HFFc6 (cell line): ENCODE measurements around the gene SKAP1. TPM values are rescaled to one million over a fixed set of nuclear protein-coding genes. Genes with fewer than 3 reads are reported as not detected.

ENCODE experiments used
- DNase-seq: peaks from one replicate; pipeline ENCODE4 v3.0.0-alpha.2; 2018
- H3K27ac Mint-ChIP-seq: 2 replicates; pipeline ENCODE4 v1.8.0; 2020; ENCODE audit warnings: mild to moderate bottlenecking, mixed read lengths
- H3K27me3 Mint-ChIP-seq: 2 replicates; pipeline ENCODE4 v1.8.0; 2021; ENCODE audit warnings: mild to moderate bottlenecking, moderate library complexity, mixed read lengths; ENCODE audit not compliant: insufficient read depth
- H3K36me3 Mint-ChIP-seq: 2 replicates; pipeline ENCODE4 v1.8.0; 2021; ENCODE audit warnings: low read depth, mixed read lengths
- H3K4me1 Mint-ChIP-seq: 2 replicates; pipeline ENCODE4 v1.8.0; 2020; ENCODE audit warnings: low read depth, mixed read lengths
- H3K4me3 Mint-ChIP-seq: 2 replicates; pipeline ENCODE4 v1.8.0; 2020; ENCODE audit warnings: mild to moderate bottlenecking, moderate library complexity, mixed read lengths
- H3K9me3 Mint-ChIP-seq: 2 replicates; pipeline ENCODE4 v1.8.0; 2020; ENCODE audit warnings: mild to moderate bottlenecking, mixed read lengths
- total RNA-seq, 6 experiments: library from RNA; stranded (reverse); fragmentation: NEBNext Ultra II Directional; extraction: Animal tissue kit (Norgen Biotek cat#: 25700); gene quantifications; 2 replicates in 1 of 6; 3 replicates in 5 of 6; pipeline ENCODE4 v1.2.3, GENCODE V29; 2021
- TF ChIP-seq, protein P1 (sequence below): fragments of 200-600 bp; sonication (generic); IDR thresholded peaks from 2 replicates; pipeline ENCODE4 v1.5.0; 2021; ENCODE audit warnings: antibody characterized with exemption, mild to moderate bottlenecking

The SKAP1 gene
- total RNA-seq, 6 experiments from 2014 or later, result not detected

DNA sequence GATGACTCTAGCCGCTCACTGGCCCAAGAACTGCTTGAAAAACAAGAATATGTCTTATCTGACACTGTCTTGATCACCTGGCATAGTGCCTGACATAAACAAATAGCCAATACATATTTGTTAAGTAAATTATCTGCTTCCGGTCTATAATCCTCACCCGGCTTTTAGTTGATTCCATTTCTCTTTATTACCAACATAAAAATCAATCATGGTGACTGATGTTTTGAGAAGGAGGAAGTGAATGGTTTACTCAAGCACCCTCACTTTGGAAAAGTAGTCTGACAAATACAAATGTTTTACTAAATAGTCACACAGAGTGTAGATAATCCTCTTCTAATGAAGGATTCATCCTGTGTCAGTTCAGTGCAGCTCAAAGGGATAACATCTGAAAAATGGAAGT, 47.0 kb downstream of the SKAP1 start:
- TF ChIP-seq, protein P1, sequence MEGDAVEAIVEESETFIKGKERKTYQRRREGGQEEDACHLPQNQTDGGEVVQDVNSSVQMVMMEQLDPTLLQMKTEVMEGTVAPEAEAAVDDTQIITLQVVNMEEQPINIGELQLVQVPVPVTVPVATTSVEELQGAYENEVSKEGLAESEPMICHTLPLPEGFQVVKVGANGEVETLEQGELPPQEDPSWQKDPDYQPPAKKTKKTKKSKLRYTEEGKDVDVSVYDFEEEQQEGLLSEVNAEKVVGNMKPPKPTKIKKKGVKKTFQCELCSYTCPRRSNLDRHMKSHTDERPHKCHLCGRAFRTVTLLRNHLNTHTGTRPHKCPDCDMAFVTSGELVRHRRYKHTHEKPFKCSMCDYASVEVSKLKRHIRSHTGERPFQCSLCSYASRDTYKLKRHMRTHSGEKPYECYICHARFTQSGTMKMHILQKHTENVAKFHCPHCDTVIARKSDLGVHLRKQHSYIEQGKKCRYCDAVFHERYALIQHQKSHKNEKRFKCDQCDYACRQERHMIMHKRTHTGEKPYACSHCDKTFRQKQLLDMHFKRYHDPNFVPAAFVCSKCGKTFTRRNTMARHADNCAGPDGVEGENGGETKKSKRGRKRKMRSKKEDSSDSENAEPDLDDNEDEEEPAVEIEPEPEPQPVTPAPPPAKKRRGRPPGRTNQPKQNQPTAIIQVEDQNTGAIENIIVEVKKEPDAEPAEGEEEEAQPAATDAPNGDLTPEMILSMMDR, result no peak
- Mint-ChIP-seq H3K27ac (no peak overlapping the region), H3K9me3 (no peaks in the 10 kb centered on the region), H3K27me3 (peaks cover 25% of the 10 kb centered on the region), H3K4me3 (no peak overlapping the region), H3K36me3 (no peaks in the 10 kb centered on the region), H3K4me1 (no peaks in the 10 kb centered on the region)
- DNase-seq, result no peak

DNA sequence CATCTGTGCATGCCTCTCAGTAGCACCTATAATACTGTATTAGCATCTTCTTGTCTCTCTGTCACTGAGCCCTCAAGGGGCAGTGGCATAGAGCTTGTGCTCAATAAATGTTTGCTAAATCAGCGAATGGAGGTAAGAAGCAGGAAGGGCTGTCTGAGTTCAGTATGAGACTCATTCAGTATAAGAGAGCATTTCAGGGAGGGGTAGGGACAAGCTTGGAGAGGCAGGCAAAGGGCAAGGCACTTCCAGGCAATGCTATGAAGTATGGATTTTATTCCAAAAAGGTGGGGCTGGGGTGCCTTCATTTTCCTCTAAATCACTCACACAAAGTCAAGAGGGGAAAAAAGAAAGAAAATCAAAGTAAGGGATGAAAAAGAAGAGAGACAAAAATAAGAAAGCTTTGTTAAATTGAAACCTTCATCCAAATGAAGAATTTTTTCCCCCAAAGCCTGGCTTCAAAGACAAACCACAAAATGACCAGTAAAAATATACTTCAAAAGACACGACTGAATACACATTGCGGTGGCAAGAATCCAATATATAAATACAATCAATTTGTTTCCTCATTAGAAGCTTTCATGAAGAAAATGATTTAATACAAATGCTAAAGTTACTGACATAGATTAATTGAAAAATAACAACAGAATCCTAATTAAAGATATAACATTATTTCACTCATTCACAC, 51.2 kb downstream of the SKAP1 start:
- no peak overlapping the region for H3K4me3 Mint-ChIP-seq
- H3K4me1 Mint-ChIP-seq, result no peaks in the 10 kb centered on the region
- TF ChIP-seq, protein P1, result no peak
- no peak overlapping the region for H3K27ac Mint-ChIP-seq
- no peak for DNase-seq
- H3K9me3 Mint-ChIP-seq, result no peaks in the 10 kb centered on the region
- H3K27me3 Mint-ChIP-seq, result peaks cover 19% of the 10 kb centered on the region
- no peaks in the 10 kb centered on the region for H3K36me3 Mint-ChIP-seq

DNA sequence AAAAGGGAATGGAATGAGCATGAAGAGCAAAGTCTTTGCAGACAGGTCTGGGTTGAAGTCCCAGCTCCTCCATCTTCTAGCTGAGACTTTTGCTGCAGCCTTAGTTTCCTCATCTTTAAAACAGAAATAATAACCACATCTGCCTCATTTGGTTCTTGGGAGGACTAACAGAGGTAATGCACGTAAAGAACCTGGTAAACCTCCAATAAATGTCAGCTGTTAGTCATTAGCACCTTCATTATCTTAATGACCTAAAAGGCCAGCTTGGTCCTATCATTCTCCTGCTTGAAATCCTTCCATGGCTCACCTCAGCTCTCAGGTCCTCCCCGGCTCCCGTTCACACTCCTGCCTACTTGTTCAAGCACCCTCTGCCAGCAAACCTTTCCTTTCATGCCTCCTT, 51.8 kb downstream of the SKAP1 start:
- Mint-ChIP-seq H3K27ac (no peak overlapping the region), H3K4me1 (no peaks in the 10 kb centered on the region), H3K27me3 (peaks cover 19% of the 10 kb centered on the region), H3K4me3 (no peak overlapping the region), H3K9me3 (no peaks in the 10 kb centered on the region), H3K36me3 (no peaks in the 10 kb centered on the region)
- no peak for DNase-seq
- TF ChIP-seq, protein P1, result no peak

DNA sequence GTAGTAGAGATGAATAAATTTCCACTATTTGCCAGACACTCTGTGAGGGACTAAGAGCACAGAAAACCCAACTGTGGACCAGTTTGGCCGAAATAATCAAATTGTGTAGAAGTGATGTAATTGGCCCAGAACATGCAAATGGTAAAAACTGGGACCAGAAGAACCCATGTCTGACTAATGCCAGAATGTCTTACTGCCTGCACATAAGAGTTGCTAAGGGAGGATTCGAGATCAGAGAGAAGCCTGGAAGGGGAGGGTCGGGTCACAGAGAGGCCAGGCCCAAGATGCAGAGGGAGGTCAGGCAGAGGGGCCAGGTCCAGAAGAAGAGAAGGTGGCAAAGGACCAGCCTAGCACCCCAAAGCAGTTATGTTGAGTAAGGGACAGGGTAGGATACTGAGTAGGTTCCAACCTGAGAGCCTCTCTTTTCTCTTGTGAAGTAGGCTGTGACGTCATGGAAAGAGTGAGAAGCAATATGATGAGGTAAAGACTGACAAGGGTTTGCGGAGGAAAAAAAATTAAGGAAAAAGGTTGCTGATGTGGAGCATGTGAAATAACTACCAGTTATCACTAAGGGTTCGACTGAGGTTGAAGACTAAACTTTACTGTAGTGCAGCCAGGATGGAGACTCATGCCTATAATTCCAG, 53.2 kb downstream of the SKAP1 start:
- Mint-ChIP-seq H3K27ac (no peak overlapping the region), H3K4me3 (no peak overlapping the region), H3K27me3 (peaks cover 16% of the 10 kb centered on the region), H3K36me3 (no peaks in the 10 kb centered on the region), H3K9me3 (no peaks in the 10 kb centered on the region), H3K4me1 (no peaks in the 10 kb centered on the region)
- TF ChIP-seq, protein P1, result no peak
- DNase-seq, result no peak

DNA sequence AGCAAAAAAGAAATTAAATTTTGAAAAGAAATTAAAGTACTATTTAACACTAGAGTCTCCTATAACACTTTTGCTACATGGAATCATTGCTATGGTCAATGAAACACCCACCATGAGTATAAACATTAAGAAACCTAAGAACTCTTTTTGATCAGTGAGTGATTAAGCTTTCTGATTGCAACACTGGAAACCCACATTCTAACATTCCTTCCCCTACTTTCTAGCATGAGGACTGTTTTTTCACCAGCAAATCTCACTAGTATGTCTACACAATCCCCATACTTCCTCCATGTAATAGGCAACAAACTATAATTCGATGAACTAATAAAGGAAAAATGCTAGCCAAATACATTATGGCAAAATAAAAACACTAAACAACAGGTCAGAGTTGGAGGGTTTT, 54.7 kb downstream of the SKAP1 start:
- no peaks in the 10 kb centered on the region for H3K36me3 Mint-ChIP-seq
- no peak overlapping the region for H3K4me3 Mint-ChIP-seq
- TF ChIP-seq, protein P1, result no peak
- H3K9me3 Mint-ChIP-seq, result no peaks in the 10 kb centered on the region
- peaks cover 14% of the 10 kb centered on the region for H3K27me3 Mint-ChIP-seq
- no peaks in the 10 kb centered on the region for H3K4me1 Mint-ChIP-seq
- H3K27ac Mint-ChIP-seq, result no peak overlapping the region
- no peak for DNase-seq
